Breast epithelium (tissue), 3 donors: ENCODE results near the gene TNFAIP8L3.

Experiments
- POLR2A ChIP-seq: fragments of 450-650 bp; IDR thresholded peaks from one replicate; pipeline ENCODE4 v1.6.1; 2016; ENCODE audit warnings: antibody characterized with exemption, mild to moderate bottlenecking, moderate library complexity
- TF ChIP-seq, protein P1 (sequence below), 3 donors: fragments of 450-650 bp; IDR thresholded peaks; one replicate each; pipeline ENCODE4 v1.5.1; 2016 to 2017; ENCODE audit warnings: antibody characterized with exemption in 3 of 3, mild to moderate bottlenecking in 3 of 3, moderate library complexity in 3 of 3

DNA sequence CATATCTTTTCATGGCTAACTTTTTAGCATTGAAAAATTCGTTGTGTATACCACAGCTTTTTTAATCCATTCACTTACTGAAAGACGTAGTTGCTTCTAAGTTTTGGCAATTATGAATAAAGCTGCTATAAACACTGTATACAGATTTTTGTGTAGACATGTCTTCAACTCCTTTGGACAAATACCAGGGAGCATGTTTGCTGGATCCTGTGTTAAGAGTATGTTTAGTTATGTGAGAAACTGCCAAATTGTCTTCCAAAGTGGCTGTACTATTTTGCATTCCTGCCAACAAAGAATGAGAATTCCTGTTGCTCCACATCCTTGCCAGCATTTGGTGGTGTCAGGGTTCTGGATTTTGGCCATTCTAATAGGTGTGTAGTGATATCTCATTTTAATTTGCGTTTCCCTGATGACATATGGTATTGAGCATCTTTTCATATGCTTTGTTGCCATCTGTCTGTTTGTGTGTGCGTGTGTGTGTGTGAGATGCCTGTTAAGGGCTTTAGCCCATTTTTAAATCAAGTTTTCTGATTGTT, 87.5 kb downstream of the TNFAIP8L3 start:
- TF ChIP-seq, protein P1, sequence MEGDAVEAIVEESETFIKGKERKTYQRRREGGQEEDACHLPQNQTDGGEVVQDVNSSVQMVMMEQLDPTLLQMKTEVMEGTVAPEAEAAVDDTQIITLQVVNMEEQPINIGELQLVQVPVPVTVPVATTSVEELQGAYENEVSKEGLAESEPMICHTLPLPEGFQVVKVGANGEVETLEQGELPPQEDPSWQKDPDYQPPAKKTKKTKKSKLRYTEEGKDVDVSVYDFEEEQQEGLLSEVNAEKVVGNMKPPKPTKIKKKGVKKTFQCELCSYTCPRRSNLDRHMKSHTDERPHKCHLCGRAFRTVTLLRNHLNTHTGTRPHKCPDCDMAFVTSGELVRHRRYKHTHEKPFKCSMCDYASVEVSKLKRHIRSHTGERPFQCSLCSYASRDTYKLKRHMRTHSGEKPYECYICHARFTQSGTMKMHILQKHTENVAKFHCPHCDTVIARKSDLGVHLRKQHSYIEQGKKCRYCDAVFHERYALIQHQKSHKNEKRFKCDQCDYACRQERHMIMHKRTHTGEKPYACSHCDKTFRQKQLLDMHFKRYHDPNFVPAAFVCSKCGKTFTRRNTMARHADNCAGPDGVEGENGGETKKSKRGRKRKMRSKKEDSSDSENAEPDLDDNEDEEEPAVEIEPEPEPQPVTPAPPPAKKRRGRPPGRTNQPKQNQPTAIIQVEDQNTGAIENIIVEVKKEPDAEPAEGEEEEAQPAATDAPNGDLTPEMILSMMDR (IDR thresholded peaks at IDR 0.05) = no peak
- TF ChIP-seq POLR2A = no peak
